Heart left ventricle (tissue), 13 donors: Measurements from ENCODE around the gene CCDC66.

ENCODE experiments used
- POLR2A ChIP-seq, 2 donors: fragments of 450-650 bp; IDR thresholded peaks; one replicate each; pipeline ENCODE4 v1.6.1; 2017; ENCODE audit warnings: antibody characterized with exemption in 2 of 2, mild to moderate bottlenecking in 2 of 2, moderate library complexity in 2 of 2
- TF ChIP-seq, protein P1 (sequence below), 12 donors: fragments of 200-600 bp; sonication (generic) in 4 of 12; IDR thresholded peaks; one replicate each; pipeline versions ENCODE4 v1.5.0 to v1.8.0; 2018 to 2022; ENCODE audit warnings: antibody characterized with exemption in 12 of 12, mild to moderate bottlenecking in 5 of 12
- donor health status: ischemic (EF 13 %, LVEDD 7.1; RV severe dilation, severe dysfunction).
- donor health status: DM: no; HTN: yes; CAD: no.
- donor health status: DM: no; HTN: no; CAD: no.
- donor health status: ischemic (EF 25% LVEDD 6.9; RV normal size, moderate dysfunction).
- donor health status: ischemic (EF 25% LVEDD 5.7; RV mildly dilated, moderate dysfunction).
- donor health status: ischemic (EF 35%, LVEDD 5.7; RV mildly dilated, moderate dysfunction).
- donor health status: nonischemic (EF 11% LVEDD 7.7; RV severe dilation, severe dysfunction).
- donor health status: DM: yes; HTN: yes; CAD: no.
- donor health status: PGD.
- donor health status: ischemic (EF 29% LVEDD 5.4; RV normal size, mild dysfunction).
- donor health status: nonischemic (EF 23%, LVEDD 6.1; RV moderate dilation, normal function).

DNA sequence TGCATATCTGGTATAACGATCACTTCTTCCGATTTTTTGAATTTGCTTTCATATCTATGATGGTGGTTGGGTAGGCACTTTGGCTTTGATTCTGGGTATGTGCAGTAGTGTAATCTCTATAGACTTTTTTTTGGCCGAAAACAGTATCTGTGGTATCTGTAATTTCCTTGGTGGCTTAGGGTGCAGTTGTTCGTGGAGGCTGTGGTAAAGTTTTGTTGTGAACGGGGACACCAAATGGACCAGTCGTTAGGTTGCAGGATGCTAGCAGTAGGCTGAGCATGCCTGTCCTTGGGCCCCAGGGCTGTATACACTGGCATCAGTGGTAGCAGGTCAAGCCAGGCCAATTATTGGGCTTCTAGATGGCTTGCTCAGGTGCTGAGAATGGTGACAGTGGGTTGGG lies 55.2 kb downstream of the CCDC66 start:
- TF ChIP-seq, protein P1, sequence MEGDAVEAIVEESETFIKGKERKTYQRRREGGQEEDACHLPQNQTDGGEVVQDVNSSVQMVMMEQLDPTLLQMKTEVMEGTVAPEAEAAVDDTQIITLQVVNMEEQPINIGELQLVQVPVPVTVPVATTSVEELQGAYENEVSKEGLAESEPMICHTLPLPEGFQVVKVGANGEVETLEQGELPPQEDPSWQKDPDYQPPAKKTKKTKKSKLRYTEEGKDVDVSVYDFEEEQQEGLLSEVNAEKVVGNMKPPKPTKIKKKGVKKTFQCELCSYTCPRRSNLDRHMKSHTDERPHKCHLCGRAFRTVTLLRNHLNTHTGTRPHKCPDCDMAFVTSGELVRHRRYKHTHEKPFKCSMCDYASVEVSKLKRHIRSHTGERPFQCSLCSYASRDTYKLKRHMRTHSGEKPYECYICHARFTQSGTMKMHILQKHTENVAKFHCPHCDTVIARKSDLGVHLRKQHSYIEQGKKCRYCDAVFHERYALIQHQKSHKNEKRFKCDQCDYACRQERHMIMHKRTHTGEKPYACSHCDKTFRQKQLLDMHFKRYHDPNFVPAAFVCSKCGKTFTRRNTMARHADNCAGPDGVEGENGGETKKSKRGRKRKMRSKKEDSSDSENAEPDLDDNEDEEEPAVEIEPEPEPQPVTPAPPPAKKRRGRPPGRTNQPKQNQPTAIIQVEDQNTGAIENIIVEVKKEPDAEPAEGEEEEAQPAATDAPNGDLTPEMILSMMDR (IDR thresholded peaks at IDR 0.05): no peak
- TF ChIP-seq POLR2A (IDR thresholded peaks at IDR 0.05): no peak
